Mammary epithelial cell (primary cell): ENCODE data around the gene TEKT3.

Source experiments
- EZH2 ChIP-seq: IDR thresholded peaks from 2 replicates; pipeline ENCODE4 v1.6.1; 2012; ENCODE audit warnings: low read length, inconsistent platforms, borderline replicate concordance
- TF ChIP-seq, protein P1 (sequence below), 2 donors: IDR thresholded peaks in 1 of 2; conservative IDR thresholded peaks in 1 of 2; 2 replicates each; pipeline ENCODE4 v1.5.1; 2011 to 2012; ENCODE audit warnings: inconsistent platforms in 2 of 2, low read length in 2 of 2, mild to moderate bottlenecking in 2 of 2, control low read depth in 1 of 2, low read depth in 1 of 2; ENCODE audit not compliant: insufficient read depth in 1 of 2; ENCODE audit errors: extremely low read depth in 1 of 2

DNA sequence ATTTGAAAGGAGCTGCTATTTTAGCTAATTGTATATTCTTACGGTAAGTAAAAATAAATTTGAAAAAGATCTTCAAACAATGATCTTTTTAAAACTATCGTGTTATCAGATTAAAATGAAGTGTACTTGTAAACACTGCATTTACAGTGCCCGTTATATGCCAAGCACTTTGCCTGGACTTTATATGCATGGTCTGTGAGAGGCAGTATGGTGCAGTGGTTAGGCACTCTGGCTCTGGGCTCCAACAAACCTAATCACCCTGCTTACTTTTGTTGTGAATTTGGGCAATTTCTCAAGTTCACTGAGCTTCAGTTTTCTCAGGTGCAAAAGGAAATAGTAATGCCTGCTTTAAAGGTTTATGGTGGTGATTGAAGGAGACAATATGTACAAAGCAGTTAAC is 77.7 kb downstream of the TEKT3 start:
- TF ChIP-seq, protein P1, sequence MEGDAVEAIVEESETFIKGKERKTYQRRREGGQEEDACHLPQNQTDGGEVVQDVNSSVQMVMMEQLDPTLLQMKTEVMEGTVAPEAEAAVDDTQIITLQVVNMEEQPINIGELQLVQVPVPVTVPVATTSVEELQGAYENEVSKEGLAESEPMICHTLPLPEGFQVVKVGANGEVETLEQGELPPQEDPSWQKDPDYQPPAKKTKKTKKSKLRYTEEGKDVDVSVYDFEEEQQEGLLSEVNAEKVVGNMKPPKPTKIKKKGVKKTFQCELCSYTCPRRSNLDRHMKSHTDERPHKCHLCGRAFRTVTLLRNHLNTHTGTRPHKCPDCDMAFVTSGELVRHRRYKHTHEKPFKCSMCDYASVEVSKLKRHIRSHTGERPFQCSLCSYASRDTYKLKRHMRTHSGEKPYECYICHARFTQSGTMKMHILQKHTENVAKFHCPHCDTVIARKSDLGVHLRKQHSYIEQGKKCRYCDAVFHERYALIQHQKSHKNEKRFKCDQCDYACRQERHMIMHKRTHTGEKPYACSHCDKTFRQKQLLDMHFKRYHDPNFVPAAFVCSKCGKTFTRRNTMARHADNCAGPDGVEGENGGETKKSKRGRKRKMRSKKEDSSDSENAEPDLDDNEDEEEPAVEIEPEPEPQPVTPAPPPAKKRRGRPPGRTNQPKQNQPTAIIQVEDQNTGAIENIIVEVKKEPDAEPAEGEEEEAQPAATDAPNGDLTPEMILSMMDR (conservative IDR thresholded peaks at IDR 0.05 in 1 of 2, IDR thresholded peaks at IDR 0.05 in 1 of 2; ENCODE audit: extremely low read depth in 1 of 2, insufficient read depth in 1 of 2, low read depth in 1 of 2, low read length in 2 of 2) = no peak
- TF ChIP-seq EZH2 = no peak
